Astrocyte of the spinal cord (primary cell): ENCODE measurements around the gene RAVER2.

Experiments used
- DNase-seq: peaks from one replicate; pipeline ENCODE4 v3.0.0; 2011; ENCODE audit warnings: low read depth, low spot score
- H3K4me3 ChIP-seq: 2 replicates; pipeline ENCODE4 v1.5.1; 2011; ENCODE audit warnings: low read depth, mild to moderate bottlenecking, low read length, moderate library complexity
- CTCF ChIP-seq: IDR thresholded peaks from 2 replicates; pipeline ENCODE4 v1.5.1; 2012; ENCODE audit warnings: low read depth, mild to moderate bottlenecking, low read length, inconsistent platforms
- in situ Hi-C: cut with HindIII; loops from 2 replicates; pipeline ENCODE4 v1.10.0; 2017; ENCODE audit warnings: low sequenced_read_pairs

The RAVER2 gene

GRCh38 chr1:64875606-64876005 lies 130.7 kb downstream of the RAVER2 start:
- in situ Hi-C loops, result no loop called here
- no peak for DNase-seq
- no peak overlapping the region for H3K4me3 ChIP-seq
- TF ChIP-seq CTCF, result no peak

- in situ Hi-C loops, result no loop called here
Measured at GRCh38 chr1:64877151-64877550, 132.3 kb downstream of the RAVER2 start.

GRCh38 chr1:64877598-64877997 lies 132.7 kb downstream of the RAVER2 start:
- no peak overlapping the region for H3K4me3 ChIP-seq
- TF ChIP-seq CTCF, result no peak
- DNase-seq, result no peak
- in situ Hi-C loops, result no loop called here

More at GRCh38 chr1:64877151-64877550, 132.3 kb downstream of the RAVER2 start:
- TF ChIP-seq CTCF, result no peak
- no peak overlapping the region for H3K4me3 ChIP-seq
- DNase-seq, result no peak

- no peak for TF ChIP-seq CTCF
- no peak for DNase-seq
- in situ Hi-C loops, result no loop called here
- H3K4me3 ChIP-seq, result no peak overlapping the region
Measured at GRCh38 chr1:64878090-64878489, 133.2 kb downstream of the RAVER2 start.

GRCh38 chr1:64878931-64879611 lies 134.2 kb downstream of the RAVER2 start:
- no peak for DNase-seq
- no peak overlapping the region for H3K4me3 ChIP-seq
- no peak for TF ChIP-seq CTCF
- in situ Hi-C loops, result no loop called here

- in situ Hi-C loops, result no loop called here
- no peak for DNase-seq
- no peak for TF ChIP-seq CTCF
- H3K4me3 ChIP-seq, result no peak overlapping the region
Measured at GRCh38 chr1:64880449-64880848, 135.6 kb downstream of the RAVER2 start.
